ENCODE measurements around the gene TTC39B. TPM values are rescaled to one million over a fixed set of nuclear protein-coding genes. Genes with fewer than 3 reads are reported as not detected.

TTC39B gene
- total RNA-seq, 1 experiment from 2014 or later, result 7.4 TPM

DNA sequence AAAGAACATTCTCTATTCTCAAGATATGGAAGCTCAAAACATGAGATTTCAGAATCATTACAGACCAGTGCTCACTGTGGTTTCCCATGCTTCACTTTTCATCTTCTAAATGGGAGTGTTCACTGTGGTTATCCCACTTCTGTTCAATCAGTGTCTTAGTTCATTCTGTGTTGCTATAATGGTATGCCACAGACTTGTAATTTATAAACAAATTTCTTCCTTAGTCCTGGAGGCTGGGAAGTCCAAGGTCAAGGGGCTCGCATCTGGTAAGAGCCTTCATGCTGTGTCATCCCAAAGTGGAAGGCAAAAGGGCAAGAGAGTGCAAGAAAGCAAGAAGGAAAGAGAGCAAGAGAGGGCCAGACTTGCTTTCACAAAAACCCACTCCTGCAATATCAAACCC, 146.3 kb downstream of the TTC39B start:
- Histone ChIP-seq H3K9me3 (ENCODE audit: control insufficient read depth in 1 of 2, insufficient read depth in 1 of 2, low read depth in 1 of 2, low read length in 2 of 2) (no peaks in the 10 kb centered on the region), H3K9me2 (ENCODE audit: insufficient read depth) (no peaks in the 10 kb centered on the region), H3K79me2 (ENCODE audit: insufficient read depth, low read length) (no peaks in the 10 kb centered on the region), H4K20me1 (ENCODE audit: insufficient read depth) (no peaks in the 10 kb centered on the region), H3K4me2 (ENCODE audit: low read length) (no peak overlapping the region), H3K4me3 (replicated peaks in 1 of 2; ENCODE audit: low read depth in 1 of 2, low read length in 2 of 2) (no peak overlapping the region), H3K4me1 (ENCODE audit: control insufficient read depth in 1 of 2, insufficient read depth in 2 of 2, low read length in 2 of 2) (no peaks in the 10 kb centered on the region), H3K9ac (ENCODE audit: low read length) (no peak overlapping the region), H3K36me3 (ENCODE audit: control insufficient read depth in 1 of 2, insufficient read depth in 2 of 2, low read length in 2 of 2) (no peaks in the 10 kb centered on the region), H3K27me3 (ENCODE audit: insufficient read depth, low read length) (no peaks in the 10 kb centered on the region), H3K27ac (ENCODE audit: low read depth, low read length) (no peak overlapping the region), H2AFZ (ENCODE audit: low read depth, low read length, poor library complexity, severe bottlenecking) (no peak overlapping the region)
- ChIA-PET CTCF (no interaction called here), RAD21 (ENCODE audit: low non-redundant PET in 1 of 2, low total read pairs in 2 of 2, uncharacterized antibody in 2 of 2, unreplicated experiment in 2 of 2) (no interaction called here), POLR2A (no interaction called here)
- TF ChIP-seq, protein P1, sequence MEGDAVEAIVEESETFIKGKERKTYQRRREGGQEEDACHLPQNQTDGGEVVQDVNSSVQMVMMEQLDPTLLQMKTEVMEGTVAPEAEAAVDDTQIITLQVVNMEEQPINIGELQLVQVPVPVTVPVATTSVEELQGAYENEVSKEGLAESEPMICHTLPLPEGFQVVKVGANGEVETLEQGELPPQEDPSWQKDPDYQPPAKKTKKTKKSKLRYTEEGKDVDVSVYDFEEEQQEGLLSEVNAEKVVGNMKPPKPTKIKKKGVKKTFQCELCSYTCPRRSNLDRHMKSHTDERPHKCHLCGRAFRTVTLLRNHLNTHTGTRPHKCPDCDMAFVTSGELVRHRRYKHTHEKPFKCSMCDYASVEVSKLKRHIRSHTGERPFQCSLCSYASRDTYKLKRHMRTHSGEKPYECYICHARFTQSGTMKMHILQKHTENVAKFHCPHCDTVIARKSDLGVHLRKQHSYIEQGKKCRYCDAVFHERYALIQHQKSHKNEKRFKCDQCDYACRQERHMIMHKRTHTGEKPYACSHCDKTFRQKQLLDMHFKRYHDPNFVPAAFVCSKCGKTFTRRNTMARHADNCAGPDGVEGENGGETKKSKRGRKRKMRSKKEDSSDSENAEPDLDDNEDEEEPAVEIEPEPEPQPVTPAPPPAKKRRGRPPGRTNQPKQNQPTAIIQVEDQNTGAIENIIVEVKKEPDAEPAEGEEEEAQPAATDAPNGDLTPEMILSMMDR (IDR thresholded peaks at IDR 0.05 in 2 of 3, conservative IDR thresholded peaks at IDR 0.05 in 1 of 3; ENCODE audit: borderline replicate concordance in 1 of 3, insufficient read depth in 1 of 3, low read depth in 2 of 3, low read length in 2 of 3), result no peak
- TF ChIP-seq JUND (IDR thresholded peaks at IDR 0.05) (no peak), ZFX (IDR thresholded peaks at IDR 0.05) (no peak), SP1 (IDR thresholded peaks at IDR 0.05; ENCODE audit: low read depth) (no peak), POLR2AphosphoS5 (IDR thresholded peaks at IDR 0.05; ENCODE audit: low read depth, low read length) (no peak), CEBPB (IDR thresholded peaks at IDR 0.05; ENCODE audit: low read depth) (no peak), EZH2 (IDR thresholded peaks at IDR 0.05) (no peak), POLR2A (IDR thresholded peaks at IDR 0.05; ENCODE audit: borderline replicate concordance, extremely low read depth, insufficient read depth, insufficient read length) (no peak), TCF7L2 (IDR thresholded peaks at IDR 0.05; ENCODE audit: borderline replicate concordance, extremely low read depth, insufficient read depth, insufficient read length) (no peak), FOSL1 (IDR thresholded peaks at IDR 0.05; ENCODE audit: low read depth) (no peak), YY1 (IDR thresholded peaks at IDR 0.05; ENCODE audit: extremely low read depth, insufficient replicate concordance, low read depth, low read length) (no peak), EZH2phosphoT487 (IDR thresholded peaks at IDR 0.05; ENCODE audit: borderline replicate concordance) (no peak), EGR1 (IDR thresholded peaks at IDR 0.05; ENCODE audit: low read depth) (no peak), SIN3A (IDR thresholded peaks at IDR 0.05; ENCODE audit: low read depth) (no peak), ZBTB33 (IDR thresholded peaks at IDR 0.05; ENCODE audit: extremely low read depth, insufficient replicate concordance, low read length) (no peak)
- ATAC-seq, result no peak
- BruUV-seq (replicated peaks), result no TSS peak
- no peak for DNase-seq (ENCODE audit: low read depth, low spot score)
- intact Hi-C loops (cut with micrococcal nuclease), result no loop called here
